Activated T-helper 1 cell treated with anti-CD3 and anti-CD28 coated beads, Interleukin-12 subunit alpha, Interleukin-12 subunit beta, Interleukin-2, Interleukin-4 antibody, amounts not matched to agents 30 ng/mL and 10 ng/mL and 1 ng/mL, durations not matched to agents 14 hours and 24 hours and 36 hours (primary cell): ENCODE measurements around the gene ALKBH3. TPM values are rescaled to one million over a fixed set of nuclear protein-coding genes. Genes with fewer than 3 reads are reported as not detected.

Experiments
- total RNA-seq: library from RNA; stranded (reverse); gene quantifications from 2 replicates; pipeline ENCODE4 v1.2.3, GENCODE V29; 2022

The ALKBH3 gene
- total RNA-seq, 1 donor from 2014 or later, result 32.7 TPM

Other genes with a start within 250 kb of the ALKBH3 start
- gene HSD17B12, start 200.1 kb upstream of the ALKBH3 start, total RNA-seq, result 72.3 and 77.8 TPM in 2 replicates
- gene C11orf96, start 61.8 kb downstream of the ALKBH3 start, total RNA-seq, result 3.0 and 3.7 TPM in 2 replicates
- gene ACCSL, start 167.2 kb downstream of the ALKBH3 start, total RNA-seq, result not detected in 2 replicates
- gene ACCS, start 185.4 kb downstream of the ALKBH3 start, total RNA-seq, result 14.7 and 18.1 TPM in 2 replicates
- gene EXT2, start 214.8 kb downstream of the ALKBH3 start, total RNA-seq, result 31.0 and 35.6 TPM in 2 replicates